AG09309 (cell line): ENCODE data around the gene SLC15A5.

Experiments
- DNase-seq: peaks from one replicate; pipeline ENCODE4 v3.0.0-alpha.2; 2010; ENCODE audit warnings: low read depth
- H3K4me3 ChIP-seq: 2 replicates; pipeline ENCODE4 v1.5.1; 2011; ENCODE audit warnings: mild to moderate bottlenecking, low read depth, low read length, moderate library complexity; ENCODE audit not compliant: control insufficient read depth
- TF ChIP-seq, protein P1 (sequence below): IDR thresholded peaks from 2 replicates; pipeline ENCODE4 v1.5.1; 2011; ENCODE audit warnings: mild to moderate bottlenecking, low read depth, low read length, inconsistent platforms; ENCODE audit not compliant: insufficient read depth, control insufficient read depth; ENCODE audit errors: missing control alignments

SLC15A5 gene

DNA sequence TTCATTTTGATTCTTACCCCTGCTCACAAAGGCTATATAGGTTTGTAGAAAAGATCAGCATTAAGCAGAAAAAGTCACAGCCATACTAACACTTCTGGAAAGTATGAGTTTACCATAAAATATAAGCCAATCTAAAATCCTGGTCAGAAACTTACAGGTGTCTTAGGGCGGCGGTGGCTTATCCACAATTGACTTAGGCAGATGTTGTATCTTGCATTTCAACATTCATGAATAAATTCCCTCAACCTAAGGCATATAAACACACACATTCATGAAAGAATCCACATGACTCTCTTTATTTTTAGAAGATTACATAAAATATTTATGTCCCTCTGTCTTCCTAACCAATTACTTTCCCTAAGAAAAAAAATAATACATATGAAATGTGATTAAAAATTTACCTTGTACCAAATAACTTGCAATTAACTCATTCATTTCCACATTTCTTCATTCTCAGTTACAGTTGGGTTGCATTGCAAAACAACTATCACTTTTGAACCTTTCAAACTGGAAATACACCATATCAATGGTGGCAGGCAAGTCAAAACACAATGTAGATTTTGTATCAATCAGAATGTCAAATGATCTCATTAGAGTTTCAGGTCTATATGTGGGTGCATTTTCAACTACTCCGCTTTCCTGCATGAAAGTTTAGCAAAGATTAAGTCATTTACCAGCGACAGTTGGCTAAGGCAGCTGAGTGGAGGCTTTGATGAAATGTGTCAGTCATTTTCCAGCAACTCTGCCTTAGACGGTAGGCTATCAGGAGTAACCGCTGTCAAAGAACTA, 124.4 kb downstream of the SLC15A5 start:
- no peak for DNase-seq
- H3K4me3 ChIP-seq = no peak overlapping the region
- TF ChIP-seq, protein P1, sequence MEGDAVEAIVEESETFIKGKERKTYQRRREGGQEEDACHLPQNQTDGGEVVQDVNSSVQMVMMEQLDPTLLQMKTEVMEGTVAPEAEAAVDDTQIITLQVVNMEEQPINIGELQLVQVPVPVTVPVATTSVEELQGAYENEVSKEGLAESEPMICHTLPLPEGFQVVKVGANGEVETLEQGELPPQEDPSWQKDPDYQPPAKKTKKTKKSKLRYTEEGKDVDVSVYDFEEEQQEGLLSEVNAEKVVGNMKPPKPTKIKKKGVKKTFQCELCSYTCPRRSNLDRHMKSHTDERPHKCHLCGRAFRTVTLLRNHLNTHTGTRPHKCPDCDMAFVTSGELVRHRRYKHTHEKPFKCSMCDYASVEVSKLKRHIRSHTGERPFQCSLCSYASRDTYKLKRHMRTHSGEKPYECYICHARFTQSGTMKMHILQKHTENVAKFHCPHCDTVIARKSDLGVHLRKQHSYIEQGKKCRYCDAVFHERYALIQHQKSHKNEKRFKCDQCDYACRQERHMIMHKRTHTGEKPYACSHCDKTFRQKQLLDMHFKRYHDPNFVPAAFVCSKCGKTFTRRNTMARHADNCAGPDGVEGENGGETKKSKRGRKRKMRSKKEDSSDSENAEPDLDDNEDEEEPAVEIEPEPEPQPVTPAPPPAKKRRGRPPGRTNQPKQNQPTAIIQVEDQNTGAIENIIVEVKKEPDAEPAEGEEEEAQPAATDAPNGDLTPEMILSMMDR = no peak

DNA sequence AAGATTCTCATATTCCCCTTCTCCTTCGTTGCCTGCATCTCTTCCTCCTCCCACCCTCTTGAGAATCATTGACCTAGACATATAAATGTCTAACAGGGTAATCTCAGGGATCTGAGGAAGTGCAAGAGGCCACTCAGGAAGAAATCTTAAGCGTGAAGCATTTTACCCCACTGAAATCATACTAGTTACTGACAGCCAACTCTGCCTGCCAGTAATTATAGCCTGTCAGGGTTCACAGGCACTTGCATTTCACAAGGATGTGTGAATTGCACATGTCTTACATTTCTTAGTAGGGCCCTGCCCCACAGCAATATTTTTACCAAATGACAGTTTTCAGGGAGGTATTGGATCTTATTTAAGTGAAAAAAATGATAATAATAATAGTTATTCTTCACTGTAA, 127.2 kb downstream of the SLC15A5 start:
- DNase-seq = no peak
- TF ChIP-seq, protein P1 = no peak

DNA sequence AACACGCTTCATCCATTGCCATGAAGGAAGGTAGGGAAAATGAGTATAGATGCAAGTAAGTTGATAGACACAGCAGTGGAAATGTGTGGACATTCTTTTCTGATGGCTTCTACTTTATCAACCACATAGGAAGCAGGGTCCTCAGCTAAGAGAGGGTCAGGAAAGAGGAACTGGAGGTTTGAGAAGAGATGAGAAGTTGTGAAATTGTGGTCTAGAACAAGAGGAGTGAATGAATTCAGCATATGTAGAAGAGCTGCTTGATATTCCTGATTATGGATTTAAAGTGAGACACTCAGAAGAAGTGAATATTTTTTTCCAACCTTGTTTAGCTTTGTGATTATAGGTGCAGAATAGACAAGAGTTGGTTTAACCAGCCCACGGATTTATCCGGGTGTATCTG, 128.5 kb downstream of the SLC15A5 start:
- no peak for DNase-seq
- H3K4me3 ChIP-seq = no peak overlapping the region
- TF ChIP-seq, protein P1 = no peak

More for the DNA sequence above, 127.2 kb downstream of the SLC15A5 start:
- no peak overlapping the region for H3K4me3 ChIP-seq
